GM23338 (cell line): ENCODE measurements around the gene KCNK4. TPM values are rescaled to one million over a fixed set of nuclear protein-coding genes. Genes with fewer than 3 reads are reported as not detected.

Experiments used
- ATAC-seq: fragments of 200-7000 bp; cut with Tn5 transposase; 3 replicates; pipeline ENCODE4 v1.9.1; 2020
- DNase-seq: peaks from one replicate; pipeline ENCODE4 v3.0.0-alpha.2; 2015; ENCODE audit warnings: low spot score
- H2AFZ ChIP-seq: fragments of 200-600 bp; sonication (generic); 2 replicates; pipeline ENCODE4 v1.8.0; 2016; ENCODE audit warnings: antibody characterized with exemption, mild to moderate bottlenecking, moderate library complexity
- H3F3A ChIP-seq: fragments of 200-600 bp; sonication (generic); replicated peaks from 2 replicates; pipeline ENCODE4 v1.8.0; 2017; ENCODE audit warnings: antibody characterized with exemption, mixed run types, low read depth
- H3K27ac ChIP-seq: fragments of 200-600 bp; sonication (generic); 2 replicates; pipeline ENCODE4 v1.6.1; 2016; ENCODE audit warnings: low read depth
- H3K27me3 ChIP-seq: fragments of 200-600 bp; sonication (generic); 2 replicates; pipeline ENCODE4 v1.8.0; 2016; ENCODE audit warnings: mild to moderate bottlenecking, mixed run types, moderate library complexity; ENCODE audit not compliant: insufficient read depth
- H3K36me3 ChIP-seq: fragments of 200-600 bp; sonication (generic); 2 replicates; pipeline ENCODE4 v1.8.0; 2016; ENCODE audit warnings: mild to moderate bottlenecking; ENCODE audit not compliant: insufficient read depth
- H3K4me1 ChIP-seq: fragments of 200-600 bp; sonication (generic); 2 replicates; pipeline ENCODE4 v1.8.0; 2016; ENCODE audit warnings: mild to moderate bottlenecking, moderate library complexity; ENCODE audit not compliant: insufficient read depth
- H3K4me2 ChIP-seq: fragments of 200-600 bp; sonication (generic); 2 replicates; pipeline ENCODE4 v1.7.1; 2017; ENCODE audit warnings: mixed run types
- H3K4me3 ChIP-seq: fragments of 200-600 bp; sonication (generic); 2 replicates; pipeline ENCODE4 v1.6.1; 2016; ENCODE audit warnings: mixed run types
- H3K79me2 ChIP-seq: fragments of 200-600 bp; sonication (generic); replicated peaks from 2 replicates; pipeline ENCODE4 v1.8.0; 2017; ENCODE audit warnings: mild to moderate bottlenecking; ENCODE audit not compliant: insufficient read depth
- H3K9me2 ChIP-seq: fragments of 200-600 bp; sonication (generic); 2 replicates; pipeline ENCODE4 v1.8.0; 2017; ENCODE audit not compliant: insufficient read depth
- H4K20me1 ChIP-seq: fragments of 200-600 bp; sonication (generic); replicated peaks from 2 replicates; pipeline ENCODE4 v1.8.0; 2017; ENCODE audit warnings: mild to moderate bottlenecking; ENCODE audit not compliant: insufficient read depth
- H3K27ac Mint-ChIP-seq: 2 replicates; pipeline ENCODE4 v1.8.0; 2020; ENCODE audit warnings: inconsistent platforms, mild to moderate bottlenecking, moderate library complexity, mixed read lengths
- H3K27me3 Mint-ChIP-seq: 3 replicates; pipeline ENCODE4 v1.8.0; 2022; ENCODE audit warnings: low read depth, mild to moderate bottlenecking, moderate library complexity, mixed read lengths, inconsistent platforms; ENCODE audit not compliant: insufficient read depth, poor library complexity
- H3K36me3 Mint-ChIP-seq: 3 replicates; pipeline ENCODE4 v1.8.0; 2021; ENCODE audit warnings: low read depth, mild to moderate bottlenecking, inconsistent platforms, moderate library complexity, mixed read lengths
- H3K4me1 Mint-ChIP-seq: 3 replicates; pipeline ENCODE4 v1.8.0; 2020; ENCODE audit warnings: mild to moderate bottlenecking, inconsistent platforms, mixed read lengths
- H3K4me3 Mint-ChIP-seq: 3 replicates; pipeline ENCODE4 v1.8.0; 2021; ENCODE audit warnings: moderate library complexity, mild to moderate bottlenecking, inconsistent platforms, mixed read lengths
- H3K9me3 Mint-ChIP-seq: 3 replicates; pipeline ENCODE4 v1.8.0; 2020; ENCODE audit warnings: moderate library complexity, mild to moderate bottlenecking, inconsistent platforms, mixed read lengths
- CREB1 ChIP-seq: fragments of 250-450 bp; sonication (Bioruptor Pico); IDR thresholded peaks from 2 replicates; pipeline ENCODE4 v1.5.0; 2020; ENCODE audit warnings: low read depth, mild to moderate bottlenecking, moderate library complexity
- EZH2 ChIP-seq: fragments of 200-600 bp; sonication (generic); IDR thresholded peaks from one replicate; pipeline ENCODE4 v1.8.0; 2017; ENCODE audit warnings: antibody characterized with exemption, mild to moderate bottlenecking, low read depth; ENCODE audit not compliant: unreplicated experiment
- EZH2phosphoT487 ChIP-seq: fragments of 200-600 bp; sonication (generic); IDR thresholded peaks from one replicate; pipeline ENCODE4 v1.8.1; 2018; ENCODE audit warnings: antibody characterized with exemption; ENCODE audit not compliant: unreplicated experiment
- JUNB ChIP-seq: IDR thresholded peaks from one replicate; pipeline ENCODE4 v1.6.1; 2016; ENCODE audit warnings: antibody characterized with exemption; ENCODE audit not compliant: unreplicated experiment
- NANOG ChIP-seq: IDR thresholded peaks from 2 replicates; pipeline ENCODE4 v1.6.1; 2016; ENCODE audit warnings: antibody characterized with exemption, borderline replicate concordance
- POLR2AphosphoS5 ChIP-seq: IDR thresholded peaks from 2 replicates; pipeline ENCODE4 v1.6.1; 2016; ENCODE audit warnings: antibody characterized with exemption, low read depth
- STAT1 ChIP-seq: IDR thresholded peaks from one replicate; pipeline ENCODE4 v1.6.1; 2016; ENCODE audit warnings: antibody characterized with exemption; ENCODE audit not compliant: unreplicated experiment
- ZNF114 ChIP-seq: fragments of 250-450 bp; sonication (Bioruptor Pico); IDR thresholded peaks from 2 replicates; pipeline ENCODE4 v1.5.0; 2020; ENCODE audit warnings: mild to moderate bottlenecking, moderate library complexity
- polyA plus RNA-seq: library from polyadenylated mRNA; unstranded; fragments of >200 nt; fragmentation: Nextera tagmentation; extraction: Ambion mirVana; gene quantifications from 2 replicates; pipeline ENCODE4 v1.2.1, GENCODE V29; 2016
- total RNA-seq: library from RNA; depleted of rRNA; stranded (reverse); fragments of >200 nt; shearing (Covaris generic); gene quantifications from 2 replicates; pipeline ENCODE4 v1.2.3, GENCODE V29; 2014
- TF ChIP-seq, protein P1 (sequence below): fragments of 250-450 bp; sonication (Bioruptor Pico); IDR thresholded peaks from 2 replicates; pipeline ENCODE4 v1.5.0; 2020; ENCODE audit warnings: mild to moderate bottlenecking, moderate library complexity
- TF ChIP-seq, protein P2 (sequence below), 2 experiments: fragments of 200-600 bp in 1 of 2; sonication (generic) in 1 of 2; conservative IDR thresholded peaks; 2 replicates each; pipeline versions ENCODE4 v1.5.1 to v1.6.1; 2016 to 2017; ENCODE audit warnings: antibody characterized with exemption in 2 of 2, low read depth in 2 of 2, mild to moderate bottlenecking in 2 of 2, moderate library complexity in 1 of 2

KCNK4 gene
- total and polyA plus RNA-seq, 2 experiments from 2014 or later = 1.0 TPM; not detected in 1

DNA sequence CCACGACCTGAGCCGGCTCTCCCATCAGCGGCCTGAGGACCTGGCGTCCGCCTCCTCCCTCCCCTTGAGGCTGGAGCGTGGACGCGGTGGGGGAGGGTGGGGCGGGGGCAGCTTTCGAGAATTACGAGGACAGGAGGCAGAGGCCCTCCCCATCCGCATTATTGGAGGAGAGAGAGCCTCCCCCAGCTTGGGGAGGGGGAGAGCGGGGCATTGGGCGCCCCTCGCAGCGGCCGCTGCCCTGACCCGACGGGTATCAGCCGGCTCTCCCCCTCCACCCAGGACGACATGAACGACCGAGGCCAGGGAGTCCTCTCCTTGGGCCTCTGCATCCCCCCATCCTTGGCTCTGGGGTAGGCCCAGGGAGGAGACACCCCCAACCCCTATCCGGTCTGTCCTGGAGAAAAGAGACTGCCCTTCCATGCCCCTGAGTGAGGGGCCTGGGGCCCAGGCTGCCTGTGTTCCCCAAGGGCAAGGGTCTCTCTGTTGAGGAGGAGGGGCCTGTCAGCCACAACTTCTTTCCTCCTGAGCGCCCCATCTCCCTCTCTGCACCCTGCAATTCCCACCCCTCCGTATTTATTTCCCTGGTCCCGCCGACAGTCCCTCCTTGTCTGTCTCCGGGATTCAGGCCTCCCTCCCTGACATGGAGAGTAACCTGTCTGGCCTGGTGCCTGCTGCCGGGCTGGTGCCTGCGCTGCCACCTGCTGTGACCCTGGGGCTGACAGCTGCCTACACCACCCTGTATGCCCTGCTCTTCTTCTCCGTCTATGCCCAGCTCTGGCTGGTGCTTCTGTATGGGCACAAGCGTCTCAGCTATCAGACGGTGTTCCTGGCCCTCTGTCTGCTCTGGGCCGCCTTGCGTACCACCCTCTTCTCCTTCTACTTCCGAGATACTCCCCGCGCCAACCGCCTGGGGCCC is 5.0 kb upstream of the KCNK4 start:
- Mint-ChIP-seq H3K36me3 (peaks cover 8% of the 10 kb centered on the region; the same call in 2 of the 3 replicates), H3K27me3 (peaks cover 39% of the 10 kb centered on the region), H3K4me3 (peak overlapping the region; percentile 65), H3K4me1 (peaks cover 11% of the 10 kb centered on the region), H3K27ac (no peak overlapping the region), H3K9me3 (no peaks in the 10 kb centered on the region; the same call in 1 of the 3 replicates)
- DNase-seq (no peak), ATAC-seq (no peak; the same call in 2 of the 3 replicates)
- peak overlapping the region; percentile 95 for H3K4me3 ChIP-seq
- peaks cover 8% of the 10 kb centered on the region for H3K4me1 ChIP-seq
- H3K27ac ChIP-seq = no peak overlapping the region
- H4K20me1 ChIP-seq = no peaks in the 10 kb centered on the region
- H3F3A ChIP-seq = peaks cover 13% of the 10 kb centered on the region; the same call in 1 of the 2 replicates
- peak overlapping the region; percentile 99 for H3K4me2 ChIP-seq
- peak; percentile 57 for TF ChIP-seq POLR2AphosphoS5
- TF ChIP-seq EZH2phosphoT487 = no peak
- peaks cover 33% of the 10 kb centered on the region for H3K27me3 ChIP-seq
- H3K79me2 ChIP-seq = no peaks in the 10 kb centered on the region
- H3K9me2 ChIP-seq = no peaks in the 10 kb centered on the region
- no peaks in the 10 kb centered on the region for H3K36me3 ChIP-seq
- peak overlapping the region; percentile 69; the same call in 1 of the 2 replicates for H2AFZ ChIP-seq

DNA sequence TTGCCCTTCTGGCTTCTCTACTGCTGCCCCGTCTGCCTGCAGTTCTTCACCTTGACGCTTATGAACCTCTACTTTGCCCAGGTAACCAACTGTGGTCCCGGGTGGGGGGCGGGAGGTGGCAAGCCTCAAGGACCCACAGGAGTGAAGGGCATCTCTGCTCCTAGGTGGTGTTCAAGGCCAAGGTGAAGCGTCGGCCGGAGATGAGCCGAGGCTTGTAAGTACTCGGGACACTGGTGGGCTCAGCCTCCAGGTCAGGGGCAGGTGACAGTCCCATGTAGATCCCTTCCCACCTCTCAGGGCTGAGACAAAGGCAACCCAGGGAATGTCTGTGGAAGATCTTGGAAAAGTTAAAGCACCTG is 4.3 kb upstream of the KCNK4 start:
- no peak for DNase-seq
- Mint-ChIP-seq H3K4me3 (peak overlapping the region; percentile 65), H3K27ac (no peak overlapping the region), H3K4me1 (peaks cover 11% of the 10 kb centered on the region), H3K36me3 (peaks cover 3% of the 10 kb centered on the region; the same call in 1 of the 3 replicates), H3K27me3 (peaks cover 40% of the 10 kb centered on the region), H3K9me3 (no peaks in the 10 kb centered on the region; the same call in 1 of the 3 replicates)
- no peak for ATAC-seq
- Histone ChIP-seq H3K27ac (no peak overlapping the region), H3F3A (peaks cover 13% of the 10 kb centered on the region; the same call in 1 of the 2 replicates), H4K20me1 (no peaks in the 10 kb centered on the region), H3K4me3 (peak overlapping the region; percentile 95; the same call in 1 of the 2 replicates), H3K4me2 (peak overlapping the region; percentile 99; the same call in 1 of the 2 replicates), H3K9me2 (no peaks in the 10 kb centered on the region), H3K79me2 (no peaks in the 10 kb centered on the region), H2AFZ (no peak overlapping the region), H3K27me3 (peaks cover 40% of the 10 kb centered on the region), H3K4me1 (peaks cover 8% of the 10 kb centered on the region), H3K36me3 (no peaks in the 10 kb centered on the region)
- no peak for TF ChIP-seq CREB1 (CRISPR knock-in tag)
- TF ChIP-seq STAT1 = no peak
- TF ChIP-seq POLR2AphosphoS5 = no peak
- no peak for TF ChIP-seq ZNF114 (CRISPR knock-in tag)
- TF ChIP-seq, protein P1, sequence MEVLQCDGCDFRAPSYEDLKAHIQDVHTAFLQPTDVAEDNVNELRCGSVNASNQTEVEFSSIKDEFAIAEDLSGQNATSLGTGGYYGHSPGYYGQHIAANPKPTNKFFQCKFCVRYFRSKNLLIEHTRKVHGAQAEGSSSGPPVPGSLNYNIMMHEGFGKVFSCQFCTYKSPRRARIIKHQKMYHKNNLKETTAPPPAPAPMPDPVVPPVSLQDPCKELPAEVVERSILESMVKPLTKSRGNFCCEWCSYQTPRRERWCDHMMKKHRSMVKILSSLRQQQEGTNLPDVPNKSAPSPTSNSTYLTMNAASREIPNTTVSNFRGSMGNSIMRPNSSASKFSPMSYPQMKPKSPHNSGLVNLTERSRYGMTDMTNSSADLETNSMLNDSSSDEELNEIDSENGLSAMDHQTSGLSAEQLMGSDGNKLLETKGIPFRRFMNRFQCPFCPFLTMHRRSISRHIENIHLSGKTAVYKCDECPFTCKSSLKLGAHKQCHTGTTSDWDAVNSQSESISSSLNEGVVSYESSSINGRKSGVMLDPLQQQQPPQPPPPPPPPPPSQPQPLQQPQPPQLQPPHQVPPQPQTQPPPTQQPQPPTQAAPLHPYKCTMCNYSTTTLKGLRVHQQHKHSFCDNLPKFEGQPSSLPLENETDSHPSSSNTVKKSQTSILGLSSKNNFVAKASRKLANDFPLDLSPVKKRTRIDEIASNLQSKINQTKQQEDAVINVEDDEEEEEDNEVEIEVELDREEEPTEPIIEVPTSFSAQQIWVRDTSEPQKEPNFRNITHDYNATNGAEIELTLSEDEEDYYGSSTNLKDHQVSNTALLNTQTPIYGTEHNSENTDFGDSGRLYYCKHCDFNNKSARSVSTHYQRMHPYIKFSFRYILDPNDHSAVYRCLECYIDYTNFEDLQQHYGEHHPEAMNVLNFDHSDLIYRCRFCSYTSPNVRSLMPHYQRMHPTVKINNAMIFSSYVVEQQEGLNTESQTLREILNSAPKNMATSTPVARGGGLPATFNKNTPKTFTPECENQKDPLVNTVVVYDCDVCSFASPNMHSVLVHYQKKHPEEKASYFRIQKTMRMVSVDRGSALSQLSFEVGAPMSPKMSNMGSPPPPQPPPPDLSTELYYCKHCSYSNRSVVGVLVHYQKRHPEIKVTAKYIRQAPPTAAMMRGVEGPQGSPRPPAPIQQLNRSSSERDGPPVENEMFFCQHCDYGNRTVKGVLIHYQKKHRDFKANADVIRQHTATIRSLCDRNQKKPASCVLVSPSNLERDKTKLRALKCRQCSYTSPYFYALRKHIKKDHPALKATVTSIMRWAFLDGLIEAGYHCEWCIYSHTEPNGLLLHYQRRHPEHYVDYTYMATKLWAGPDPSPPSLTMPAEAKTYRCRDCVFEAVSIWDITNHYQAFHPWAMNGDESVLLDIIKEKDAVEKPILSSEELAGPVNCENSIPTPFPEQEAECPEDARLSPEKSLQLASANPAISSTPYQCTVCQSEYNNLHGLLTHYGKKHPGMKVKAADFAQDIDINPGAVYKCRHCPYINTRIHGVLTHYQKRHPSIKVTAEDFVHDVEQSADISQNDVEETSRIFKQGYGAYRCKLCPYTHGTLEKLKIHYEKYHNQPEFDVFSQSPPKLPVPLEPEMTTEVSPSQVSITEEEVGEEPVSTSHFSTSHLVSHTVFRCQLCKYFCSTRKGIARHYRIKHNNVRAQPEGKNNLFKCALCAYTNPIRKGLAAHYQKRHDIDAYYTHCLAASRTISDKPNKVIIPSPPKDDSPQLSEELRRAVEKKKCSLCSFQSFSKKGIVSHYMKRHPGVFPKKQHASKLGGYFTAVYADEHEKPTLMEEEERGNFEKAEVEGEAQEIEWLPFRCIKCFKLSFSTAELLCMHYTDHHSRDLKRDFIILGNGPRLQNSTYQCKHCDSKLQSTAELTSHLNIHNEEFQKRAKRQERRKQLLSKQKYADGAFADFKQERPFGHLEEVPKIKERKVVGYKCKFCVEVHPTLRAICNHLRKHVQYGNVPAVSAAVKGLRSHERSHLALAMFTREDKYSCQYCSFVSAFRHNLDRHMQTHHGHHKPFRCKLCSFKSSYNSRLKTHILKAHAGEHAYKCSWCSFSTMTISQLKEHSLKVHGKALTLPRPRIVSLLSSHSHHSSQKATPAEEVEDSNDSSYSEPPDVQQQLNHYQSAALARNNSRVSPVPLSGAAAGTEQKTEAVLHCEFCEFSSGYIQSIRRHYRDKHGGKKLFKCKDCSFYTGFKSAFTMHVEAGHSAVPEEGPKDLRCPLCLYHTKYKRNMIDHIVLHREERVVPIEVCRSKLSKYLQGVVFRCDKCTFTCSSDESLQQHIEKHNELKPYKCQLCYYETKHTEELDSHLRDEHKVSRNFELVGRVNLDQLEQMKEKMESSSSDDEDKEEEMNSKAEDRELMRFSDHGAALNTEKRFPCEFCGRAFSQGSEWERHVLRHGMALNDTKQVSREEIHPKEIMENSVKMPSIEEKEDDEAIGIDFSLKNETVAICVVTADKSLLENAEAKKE (CRISPR knock-in tag) = no peak
- no peak for TF ChIP-seq EZH2phosphoT487
- TF ChIP-seq JUNB = no peak
- no peak for TF ChIP-seq EZH2
- no peak for TF ChIP-seq NANOG
- TF ChIP-seq, protein P2, sequence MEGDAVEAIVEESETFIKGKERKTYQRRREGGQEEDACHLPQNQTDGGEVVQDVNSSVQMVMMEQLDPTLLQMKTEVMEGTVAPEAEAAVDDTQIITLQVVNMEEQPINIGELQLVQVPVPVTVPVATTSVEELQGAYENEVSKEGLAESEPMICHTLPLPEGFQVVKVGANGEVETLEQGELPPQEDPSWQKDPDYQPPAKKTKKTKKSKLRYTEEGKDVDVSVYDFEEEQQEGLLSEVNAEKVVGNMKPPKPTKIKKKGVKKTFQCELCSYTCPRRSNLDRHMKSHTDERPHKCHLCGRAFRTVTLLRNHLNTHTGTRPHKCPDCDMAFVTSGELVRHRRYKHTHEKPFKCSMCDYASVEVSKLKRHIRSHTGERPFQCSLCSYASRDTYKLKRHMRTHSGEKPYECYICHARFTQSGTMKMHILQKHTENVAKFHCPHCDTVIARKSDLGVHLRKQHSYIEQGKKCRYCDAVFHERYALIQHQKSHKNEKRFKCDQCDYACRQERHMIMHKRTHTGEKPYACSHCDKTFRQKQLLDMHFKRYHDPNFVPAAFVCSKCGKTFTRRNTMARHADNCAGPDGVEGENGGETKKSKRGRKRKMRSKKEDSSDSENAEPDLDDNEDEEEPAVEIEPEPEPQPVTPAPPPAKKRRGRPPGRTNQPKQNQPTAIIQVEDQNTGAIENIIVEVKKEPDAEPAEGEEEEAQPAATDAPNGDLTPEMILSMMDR (conservative IDR thresholded peaks at IDR 0.05; ENCODE audit: low read depth in 2 of 2) = no peak
